GM21381 (cell line): Measurements from ENCODE around the gene TJP3.

Experiments
- ATAC-seq: cut with Tn5 transposase; IDR thresholded peaks from one replicate; pipeline ENCODE4 v1.9.1; 2021; ENCODE audit warnings: mild to moderate bottlenecking, moderate library complexity; ENCODE audit not compliant: unreplicated experiment

TJP3 gene

DNA sequence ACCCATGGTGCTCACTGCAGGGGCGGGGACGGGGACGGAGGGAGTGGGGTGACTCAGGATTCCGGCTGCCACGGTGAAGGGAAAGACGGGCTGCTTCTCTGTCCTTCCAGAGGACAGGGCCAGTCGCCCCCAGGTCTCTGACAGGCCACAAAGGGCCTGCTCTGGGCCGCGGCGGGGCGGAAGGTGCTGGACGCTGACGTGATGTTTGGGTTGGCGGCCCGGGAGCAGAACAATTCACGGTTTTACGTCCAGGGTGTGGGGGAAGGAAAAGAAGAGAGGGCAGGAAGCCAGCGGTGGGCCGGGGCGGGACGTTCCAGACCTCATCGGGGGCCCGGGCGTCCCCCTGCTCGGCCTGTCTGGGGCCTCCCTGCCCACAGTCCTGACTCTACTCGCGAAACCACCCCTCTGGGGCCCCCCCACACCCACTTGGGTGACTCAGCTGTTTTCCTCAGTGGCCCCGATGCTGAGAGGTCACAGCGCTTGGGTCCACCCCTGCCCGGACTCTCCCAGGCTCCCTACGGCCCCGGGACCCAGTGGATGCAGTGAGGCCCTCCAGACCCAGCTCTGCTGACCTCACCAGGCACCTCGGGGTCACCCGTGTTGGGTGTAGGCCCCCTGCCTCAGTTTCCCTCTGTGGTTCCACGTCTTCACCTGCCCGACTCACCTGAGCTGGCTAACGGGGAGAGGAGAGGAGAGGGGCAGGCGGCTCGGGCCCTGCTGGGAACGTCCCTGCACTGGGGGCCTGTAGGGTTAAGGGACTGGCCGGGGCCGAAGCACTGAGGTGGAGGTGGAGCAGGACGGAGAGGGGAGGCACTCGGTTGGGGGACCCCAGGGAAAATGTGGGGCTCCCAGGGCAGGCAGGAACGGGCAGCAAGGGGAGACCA, 37.1 kb upstream of the TJP3 start:
- no peak for ATAC-seq

DNA sequence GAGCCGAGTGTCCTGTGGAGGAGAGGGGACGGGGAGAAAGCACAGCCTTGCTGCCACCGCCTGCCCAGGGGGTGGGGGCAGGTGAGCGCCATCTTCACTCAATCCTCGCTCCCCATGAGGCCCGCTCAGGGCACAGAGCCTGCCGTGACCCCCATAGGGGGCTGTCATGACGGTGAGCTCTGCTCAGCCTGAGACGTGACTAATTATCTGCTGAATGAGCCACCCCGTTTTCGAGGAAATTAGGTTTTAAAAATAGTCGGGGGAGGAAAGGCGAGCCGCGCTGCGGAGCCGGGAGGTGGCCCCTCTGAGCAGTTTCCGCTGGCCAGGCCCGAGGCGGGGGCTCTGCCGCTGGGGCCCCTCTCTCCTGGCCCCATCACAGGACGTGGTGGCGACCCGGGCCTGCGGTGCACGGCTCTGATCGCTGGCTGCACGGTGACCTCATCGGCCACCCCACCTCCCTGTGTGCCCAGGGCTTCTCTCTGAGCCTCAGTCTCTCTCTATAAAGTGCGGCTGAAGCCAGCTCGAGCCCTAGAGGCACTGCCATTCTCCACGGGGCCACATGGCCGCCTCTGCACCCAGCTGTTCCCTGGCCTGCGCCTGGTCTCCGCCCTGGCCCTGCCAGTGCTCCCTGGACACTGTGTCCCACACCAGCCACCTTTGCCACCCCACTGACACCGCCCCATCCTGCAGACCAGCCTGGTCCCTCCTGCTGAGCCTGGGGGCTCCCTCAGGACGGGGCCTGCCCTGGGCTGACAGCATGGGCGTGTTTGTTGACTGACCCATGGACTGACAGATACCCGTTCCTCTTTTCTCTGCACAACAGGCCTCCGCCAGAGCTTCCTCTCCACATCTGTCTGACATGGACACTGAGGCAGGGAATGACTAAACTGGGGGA, 36.3 kb upstream of the TJP3 start:
- ATAC-seq: no peak

DNA sequence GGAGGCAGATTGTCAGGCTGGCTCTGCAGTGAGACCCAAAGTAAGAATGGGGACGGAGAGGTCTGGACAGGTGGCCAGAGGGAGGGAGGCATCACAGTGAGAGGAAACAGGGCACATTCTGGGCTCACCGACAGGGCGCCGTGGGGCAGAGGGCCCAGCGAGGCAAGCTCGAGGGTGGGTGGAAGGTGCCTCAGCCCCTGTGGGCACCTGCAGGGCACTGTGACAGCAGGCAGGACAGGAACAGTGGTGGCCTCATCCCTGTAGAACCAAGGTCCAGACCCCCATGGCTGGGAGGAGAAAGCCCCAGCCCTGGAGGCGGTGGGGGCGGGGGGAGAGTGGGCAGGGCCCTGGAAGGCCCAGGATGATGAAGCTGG, 35.6 kb upstream of the TJP3 start:
- no peak for ATAC-seq

GRCh38 chr19:3672993-3673392, 35.2 kb upstream of the TJP3 start:
- ATAC-seq: no peak

GRCh38 chr19:3673506-3674439, 34.4 kb upstream of the TJP3 start:
- no peak for ATAC-seq

DNA sequence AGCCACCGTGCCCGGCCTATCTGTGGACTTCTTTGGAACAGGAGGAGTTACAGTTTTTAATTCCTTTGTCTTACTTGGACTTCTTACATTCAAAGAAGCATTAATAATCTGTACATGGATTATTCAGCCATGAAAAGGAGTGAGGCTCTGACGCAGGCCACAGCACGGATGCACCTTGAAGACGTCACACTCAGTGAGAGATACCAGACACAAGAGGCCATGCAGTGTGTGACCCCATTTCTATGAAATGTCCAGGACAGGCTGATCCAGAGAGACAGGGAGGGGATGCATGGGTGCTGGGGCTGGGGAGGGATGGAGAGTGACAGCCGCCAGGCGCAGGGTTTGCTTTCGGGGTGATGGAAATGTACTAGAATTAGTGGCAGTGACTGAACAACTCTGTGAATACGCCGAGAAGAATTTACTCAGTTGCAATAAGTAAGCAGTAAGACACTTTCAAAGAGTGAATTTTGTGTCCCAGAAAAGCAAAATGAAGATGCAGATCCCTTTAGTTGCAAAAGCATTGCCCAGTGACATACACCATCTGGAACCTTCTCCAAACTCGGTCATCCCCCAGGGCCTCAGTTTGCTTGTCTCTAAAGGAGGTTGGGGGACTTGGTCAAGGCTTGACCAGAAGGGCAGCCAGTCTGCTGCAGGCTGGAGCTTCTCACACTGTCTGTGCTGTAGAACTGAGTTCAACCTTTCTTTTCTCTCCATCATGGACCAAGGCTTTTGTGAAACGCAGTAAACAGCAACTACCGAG, 33.2 kb upstream of the TJP3 start:
- ATAC-seq: no peak

- ATAC-seq: no peak
These were observed 30.0 kb upstream of the TJP3 start for GRCh38 chr19:3678188-3678587.

- ATAC-seq: no peak
These were observed 29.0 kb upstream of the TJP3 start for GRCh38 chr19:3679138-3679537.

DNA sequence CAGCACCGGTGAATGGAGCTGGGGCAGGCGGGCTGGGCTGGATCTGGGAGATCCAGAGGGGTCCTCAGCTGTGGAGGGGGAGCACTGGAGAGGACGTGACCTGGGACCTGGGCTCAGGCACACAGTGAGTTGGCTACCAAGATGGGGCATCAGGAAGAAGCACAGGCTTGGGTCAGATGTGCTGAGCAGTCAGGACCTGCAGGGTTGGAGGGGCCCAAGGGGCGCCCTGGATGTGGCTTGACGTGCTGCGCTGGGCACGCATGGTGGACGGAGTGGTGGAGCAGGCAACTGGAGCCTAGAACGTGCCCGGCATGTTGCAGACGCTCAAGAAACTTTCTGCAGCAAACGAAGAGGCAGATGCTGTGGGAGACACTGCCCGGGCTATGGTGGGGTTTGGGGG, 28.6 kb upstream of the TJP3 start:
- no peak for ATAC-seq

- ATAC-seq: no peak
These were observed 27.2 kb upstream of the TJP3 start for GRCh38 chr19:3680939-3681338.

GRCh38 chr19:3682286-3682685, 25.9 kb upstream of the TJP3 start:
- no peak for ATAC-seq

DNA sequence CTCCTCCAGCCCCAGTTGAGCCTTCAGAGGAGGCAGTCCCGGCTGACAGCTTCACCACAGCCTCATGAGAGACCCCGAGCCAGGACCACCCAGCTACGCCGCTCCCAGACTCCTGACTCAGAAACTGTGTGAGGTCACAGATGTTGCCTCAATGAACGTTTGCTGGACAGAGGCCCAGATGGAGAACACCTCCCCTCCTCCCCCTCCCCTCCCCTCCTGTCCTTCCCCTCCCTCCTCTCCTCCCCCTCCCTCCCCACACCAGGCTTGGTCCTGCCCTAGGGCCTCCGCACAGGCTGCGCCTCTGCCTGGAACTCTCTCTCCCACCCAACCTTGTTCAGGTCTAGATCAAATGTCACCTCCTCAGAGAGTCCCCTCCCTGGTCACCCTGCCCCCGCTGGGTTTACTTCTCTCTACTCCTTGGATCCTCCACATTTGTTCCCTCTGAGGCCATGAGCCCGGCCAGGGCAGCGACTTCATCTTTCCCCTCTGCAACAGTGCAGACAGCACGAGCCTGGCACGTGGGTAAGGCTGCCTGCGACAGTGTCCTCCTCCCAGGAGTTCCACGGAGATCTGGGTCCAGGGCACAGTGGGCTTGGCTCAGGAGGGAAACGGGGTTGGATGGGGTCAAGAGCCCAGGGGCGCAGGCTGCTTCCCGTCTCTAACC, 25.3 kb upstream of the TJP3 start:
- ATAC-seq: no peak

GRCh38 chr19:3683405-3684053, 24.7 kb upstream of the TJP3 start:
- no peak for ATAC-seq

DNA sequence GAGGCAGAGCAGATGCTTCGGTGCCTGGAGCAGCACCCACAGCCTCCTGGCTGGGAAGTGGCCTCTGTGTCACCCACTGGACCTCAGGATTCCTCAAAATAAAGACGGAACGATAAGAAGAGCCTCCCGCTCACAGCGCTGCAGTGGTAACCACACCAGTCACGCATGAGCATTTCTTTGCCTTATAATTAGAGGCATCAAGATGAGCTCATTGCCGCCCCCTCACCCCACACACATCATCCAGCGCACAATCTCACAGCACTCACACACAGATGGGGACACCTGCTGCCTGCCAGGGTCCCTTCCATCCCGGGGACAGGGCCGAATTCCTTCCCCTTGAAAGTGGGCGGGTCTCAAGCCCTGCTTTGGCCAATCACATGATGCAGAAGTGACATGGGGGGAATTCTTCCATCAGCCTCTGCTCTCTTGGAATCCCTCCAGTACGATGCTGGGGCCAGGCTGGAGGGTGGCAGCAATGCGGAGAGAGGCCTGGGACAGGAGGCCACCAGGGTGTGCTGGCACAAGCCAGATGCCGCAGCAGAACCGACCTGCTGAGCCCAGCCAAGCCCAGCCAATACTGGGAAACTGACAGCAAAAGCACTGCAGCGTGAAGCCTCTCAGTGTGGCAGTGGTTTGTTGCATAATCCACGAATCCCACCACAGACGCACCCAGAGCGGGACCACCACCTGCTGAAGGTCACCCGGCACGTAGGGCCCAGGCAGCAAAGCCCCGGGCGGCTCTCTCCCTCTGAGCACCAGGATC, 23.9 kb upstream of the TJP3 start:
- ATAC-seq: no peak

DNA sequence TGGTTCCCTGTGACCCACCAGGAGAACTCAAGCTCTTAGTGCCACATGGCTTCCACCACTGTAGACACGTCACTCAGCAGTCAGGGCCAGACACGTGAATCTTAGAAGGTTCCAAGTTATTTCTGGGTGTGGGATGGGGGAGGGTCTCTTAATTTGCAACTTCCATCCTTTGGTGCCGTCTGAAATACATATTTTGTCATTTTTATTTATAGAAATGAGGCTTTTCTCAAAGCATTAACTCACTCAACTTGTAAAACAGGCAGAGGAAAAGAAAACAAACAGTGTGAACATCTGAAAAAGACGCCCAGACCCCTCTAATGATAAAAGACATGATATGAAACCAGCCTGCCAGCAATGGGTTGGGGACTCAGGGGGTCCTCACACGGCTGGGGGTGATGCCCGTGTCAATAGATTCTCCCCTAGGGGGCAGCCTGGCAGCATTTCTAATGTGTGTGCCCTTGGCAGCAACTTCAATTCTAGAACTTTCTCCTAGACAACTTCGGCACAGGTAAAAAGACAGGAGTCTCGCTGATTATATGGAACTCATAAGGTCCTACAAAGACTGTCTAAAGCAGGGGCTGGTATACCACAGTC, 23.3 kb upstream of the TJP3 start:
- no peak for ATAC-seq

DNA sequence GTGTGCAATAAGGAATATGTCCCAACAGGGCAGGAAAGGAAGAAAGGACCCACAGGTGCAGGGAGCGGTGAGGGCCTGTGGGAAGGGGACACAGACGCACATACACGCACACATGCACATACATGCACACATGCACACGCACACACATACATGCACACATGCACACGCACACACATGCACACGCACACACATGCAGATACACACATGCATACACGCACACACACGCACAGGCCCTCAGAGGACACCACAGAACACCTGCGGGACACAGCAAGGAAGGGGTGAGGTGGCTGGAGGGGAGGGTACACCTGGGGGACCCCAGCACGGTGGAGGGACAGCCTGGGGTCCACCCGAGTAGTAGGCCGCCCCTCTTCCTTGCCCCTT, 20.8 kb upstream of the TJP3 start:
- ATAC-seq: no peak

DNA sequence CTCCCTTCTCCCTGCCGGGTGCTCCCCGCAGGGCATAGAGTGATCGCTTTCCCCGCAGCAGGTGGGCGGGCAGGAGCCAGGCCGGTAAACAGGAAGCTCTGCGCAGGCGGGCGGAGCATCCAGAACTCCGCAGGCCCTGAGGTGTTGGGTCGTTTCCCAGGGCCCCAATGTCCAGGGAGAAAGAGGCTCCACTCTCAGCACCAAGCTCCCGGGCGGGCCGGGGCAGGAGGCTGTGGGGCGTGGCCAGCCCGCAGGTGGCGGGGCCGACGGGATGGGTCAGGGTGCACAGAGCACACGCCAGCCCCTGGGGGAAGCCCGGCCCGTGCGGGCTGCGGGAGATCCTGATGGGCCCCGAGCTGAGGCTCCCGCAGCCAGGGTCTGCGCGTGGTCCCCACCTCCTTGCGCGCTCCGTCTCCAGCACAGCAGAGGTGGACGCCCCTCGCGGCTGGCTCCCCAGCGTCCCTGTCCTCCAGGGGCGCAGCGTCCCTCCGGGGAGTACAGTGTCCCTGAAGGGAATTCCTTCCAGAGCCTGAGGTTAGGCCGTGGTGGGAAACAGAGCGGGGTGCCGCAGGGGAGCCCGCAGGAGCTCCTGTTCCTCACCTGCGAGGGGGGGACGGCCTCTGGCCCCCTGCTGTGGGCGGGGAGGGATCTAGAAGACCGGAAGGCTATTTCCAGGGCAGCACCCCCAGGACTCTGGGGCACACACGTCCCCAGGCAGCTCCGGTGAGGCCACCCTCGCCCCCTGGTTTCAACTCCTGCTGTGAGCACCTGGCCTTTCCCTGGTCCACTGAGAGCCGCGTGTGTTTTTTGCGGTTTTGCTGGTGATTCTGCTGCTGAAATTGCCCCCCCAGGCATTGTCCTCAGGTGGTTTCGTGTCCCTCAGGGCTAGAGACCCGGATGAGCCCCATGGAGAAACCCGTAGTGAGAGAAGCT, 20.1 kb upstream of the TJP3 start:
- no peak for ATAC-seq
